ENCODE results near the gene MAP4. TPM values are rescaled to one million over a fixed set of nuclear protein-coding genes. Genes with fewer than 3 reads are reported as not detected.
A peak's percentile ranks its signal among the peaks of the same experiment; 100 is the strongest.
"Not testable (repeated sequence)": the region's sequence is repeated elsewhere in the genome, so short reads cannot be mapped to it uniquely, and the experiment has no call there.

MAP4 gene
- total RNA-seq, 1 donor from 2014 or later = 66.1 TPM

- DNase-seq (ENCODE audit: low spot score) (no peak), ATAC-seq (no peak)
These were observed 118.3 kb downstream of the MAP4 start for GRCh38 chr3:47897954-47898353.

GRCh38 chr3:47896736-47897135 lies 119.5 kb downstream of the MAP4 start:
- DNase-seq (ENCODE audit: low spot score) (no peak), ATAC-seq (no peak)

GRCh38 chr3:47895241-47895640 lies 121.0 kb downstream of the MAP4 start:
- DNase-seq (ENCODE audit: low spot score) = no peak
- ATAC-seq = no peak

GRCh38 chr3:47892286-47893040 lies 123.8 kb downstream of the MAP4 start:
- ATAC-seq (no peak), DNase-seq (ENCODE audit: low spot score) (no peak)

- ATAC-seq (no peak), DNase-seq (ENCODE audit: low spot score) (no peak)
These were observed 124.6 kb downstream of the MAP4 start for GRCh38 chr3:47891613-47892005.

- no peak for DNase-seq (ENCODE audit: low spot score)
- ATAC-seq = peak; percentile 22
These were observed 125.2 kb downstream of the MAP4 start for GRCh38 chr3:47890828-47891612.

GRCh38 chr3:47890126-47890827 lies 125.9 kb downstream of the MAP4 start:
- ATAC-seq (no peak), DNase-seq (ENCODE audit: low spot score) (no peak)

GRCh38 chr3:47888986-47889757 lies 127.0 kb downstream of the MAP4 start:
- ATAC-seq (no peak), DNase-seq (ENCODE audit: low spot score) (no peak)

- not testable (repeated sequence) for DNase-seq (ENCODE audit: low spot score); ATAC-seq
These were observed 128.2 kb downstream of the MAP4 start for GRCh38 chr3:47887991-47888390.

- no peak for ATAC-seq
These were observed 131.0 kb downstream of the MAP4 start for GRCh38 chr3:47885168-47885567.

GRCh38 chr3:47884603-47885002 lies 131.6 kb downstream of the MAP4 start:
- DNase-seq (ENCODE audit: low spot score) = no peak
- no peak for ATAC-seq

More at GRCh38 chr3:47885168-47885567, 131.0 kb downstream of the MAP4 start:
- DNase-seq (ENCODE audit: low spot score) = no peak

- DNase-seq (ENCODE audit: low spot score) = no peak
- no peak for ATAC-seq
These were observed 133.9 kb downstream of the MAP4 start for GRCh38 chr3:47882338-47882737.

GRCh38 chr3:47877719-47878118 lies 138.5 kb downstream of the MAP4 start:
- ATAC-seq = no peak
- DNase-seq (ENCODE audit: low spot score) = no peak

GRCh38 chr3:47877290-47877689 lies 138.9 kb downstream of the MAP4 start:
- ATAC-seq = no peak
- DNase-seq (ENCODE audit: low spot score) = no peak

- DNase-seq (ENCODE audit: low spot score) = no peak
- no peak for ATAC-seq
These were observed 141.3 kb downstream of the MAP4 start for GRCh38 chr3:47874913-47875312.

GRCh38 chr3:47874438-47874837 lies 141.8 kb downstream of the MAP4 start:
- no peak for ATAC-seq
- DNase-seq (ENCODE audit: low spot score) = no peak

GRCh38 chr3:47872916-47873315 lies 143.3 kb downstream of the MAP4 start:
- DNase-seq (ENCODE audit: low spot score) (no peak), ATAC-seq (no peak)

GRCh38 chr3:47871389-47871788 lies 144.8 kb downstream of the MAP4 start:
- no peak for DNase-seq (ENCODE audit: low spot score)
- no peak for ATAC-seq

- DNase-seq (ENCODE audit: low spot score) = no peak
- no peak for ATAC-seq
These were observed 145.4 kb downstream of the MAP4 start for GRCh38 chr3:47870702-47871260.

- no peak for DNase-seq (ENCODE audit: low spot score)
- no peak for ATAC-seq
These were observed 146.1 kb downstream of the MAP4 start for GRCh38 chr3:47870156-47870555.

GRCh38 chr3:47868306-47868705 lies 147.9 kb downstream of the MAP4 start:
- ATAC-seq (no peak), DNase-seq (ENCODE audit: low spot score) (no peak)

Data from left lobe of liver (tissue), 2 donors.